GM18520 (cell line): ENCODE measurements around the gene LRFN4.

Experiments used
- ATAC-seq: cut with Tn5 transposase; IDR thresholded peaks from one replicate; pipeline ENCODE4 v1.9.1; 2021; ENCODE audit not compliant: unreplicated experiment

The LRFN4 gene

GRCh38 chr11:66870131-66870530 lies 13.3 kb downstream of the LRFN4 start:
- ATAC-seq = no peak

- no peak for ATAC-seq
Observed at GRCh38 chr11:66870616-66871520, 14.0 kb downstream of the LRFN4 start.

- ATAC-seq = no peak
Observed at GRCh38 chr11:66871521-66871901, 14.6 kb downstream of the LRFN4 start.

- ATAC-seq = no peak
Observed at GRCh38 chr11:66874232-66874631, 17.4 kb downstream of the LRFN4 start.

GRCh38 chr11:66875378-66875777 lies 18.5 kb downstream of the LRFN4 start:
- no peak for ATAC-seq

GRCh38 chr11:66877588-66878385 lies 20.9 kb downstream of the LRFN4 start:
- no peak for ATAC-seq

GRCh38 chr11:66878474-66878873 lies 21.6 kb downstream of the LRFN4 start:
- no peak for ATAC-seq

- ATAC-seq = no peak
Observed at GRCh38 chr11:66879000-66879399, 22.1 kb downstream of the LRFN4 start.

GRCh38 chr11:66879583-66879982 lies 22.7 kb downstream of the LRFN4 start:
- no peak for ATAC-seq

GRCh38 chr11:66879999-66880398 lies 23.1 kb downstream of the LRFN4 start:
- ATAC-seq = no peak

- no peak for ATAC-seq
Observed at GRCh38 chr11:66880496-66881450, 23.9 kb downstream of the LRFN4 start.

- no peak for ATAC-seq
Observed at GRCh38 chr11:66881451-66881835, 24.6 kb downstream of the LRFN4 start.

GRCh38 chr11:66881927-66882452 lies 25.1 kb downstream of the LRFN4 start:
- ATAC-seq = no peak

- no peak for ATAC-seq
Observed at GRCh38 chr11:66882561-66883015, 25.7 kb downstream of the LRFN4 start.

- no peak for ATAC-seq
Observed at GRCh38 chr11:66883016-66883965, 26.4 kb downstream of the LRFN4 start.

GRCh38 chr11:66884443-66884842 lies 27.6 kb downstream of the LRFN4 start:
- no peak for ATAC-seq

- ATAC-seq = no peak
Observed at GRCh38 chr11:66885469-66885868, 28.6 kb downstream of the LRFN4 start.

GRCh38 chr11:66885950-66886440 lies 29.1 kb downstream of the LRFN4 start:
- no peak for ATAC-seq

- no peak for ATAC-seq
Observed at GRCh38 chr11:66886671-66887221, 29.9 kb downstream of the LRFN4 start.
